GM21717 (cell line): ENCODE results near the gene ATXN7.

Source experiments
- ATAC-seq: cut with Tn5 transposase; IDR thresholded peaks from one replicate; pipeline ENCODE4 v1.9.1; 2021; ENCODE audit warnings: mild to moderate bottlenecking, moderate library complexity; ENCODE audit not compliant: unreplicated experiment

ATXN7 gene

DNA sequence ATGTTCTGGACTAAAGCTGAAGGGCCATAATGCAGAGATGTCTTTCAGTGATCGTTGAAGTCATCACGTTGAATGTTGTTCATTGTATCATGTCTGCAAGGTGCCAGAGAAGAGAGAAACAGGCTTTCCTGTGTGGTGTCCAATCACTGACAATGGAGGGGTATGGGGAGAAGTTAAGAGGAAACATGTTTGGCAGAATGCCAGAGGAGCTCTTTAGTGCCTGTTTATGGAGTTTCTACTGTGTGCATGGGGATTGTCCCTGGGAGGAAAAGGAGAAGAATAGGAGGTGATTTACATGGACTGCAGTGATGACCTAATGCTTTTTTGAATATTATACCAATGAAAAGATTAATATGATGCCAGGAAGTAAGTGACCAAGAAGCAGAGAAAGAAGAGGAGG lies 36.8 kb downstream of the ATXN7 start:
- ATAC-seq, result no peak

DNA sequence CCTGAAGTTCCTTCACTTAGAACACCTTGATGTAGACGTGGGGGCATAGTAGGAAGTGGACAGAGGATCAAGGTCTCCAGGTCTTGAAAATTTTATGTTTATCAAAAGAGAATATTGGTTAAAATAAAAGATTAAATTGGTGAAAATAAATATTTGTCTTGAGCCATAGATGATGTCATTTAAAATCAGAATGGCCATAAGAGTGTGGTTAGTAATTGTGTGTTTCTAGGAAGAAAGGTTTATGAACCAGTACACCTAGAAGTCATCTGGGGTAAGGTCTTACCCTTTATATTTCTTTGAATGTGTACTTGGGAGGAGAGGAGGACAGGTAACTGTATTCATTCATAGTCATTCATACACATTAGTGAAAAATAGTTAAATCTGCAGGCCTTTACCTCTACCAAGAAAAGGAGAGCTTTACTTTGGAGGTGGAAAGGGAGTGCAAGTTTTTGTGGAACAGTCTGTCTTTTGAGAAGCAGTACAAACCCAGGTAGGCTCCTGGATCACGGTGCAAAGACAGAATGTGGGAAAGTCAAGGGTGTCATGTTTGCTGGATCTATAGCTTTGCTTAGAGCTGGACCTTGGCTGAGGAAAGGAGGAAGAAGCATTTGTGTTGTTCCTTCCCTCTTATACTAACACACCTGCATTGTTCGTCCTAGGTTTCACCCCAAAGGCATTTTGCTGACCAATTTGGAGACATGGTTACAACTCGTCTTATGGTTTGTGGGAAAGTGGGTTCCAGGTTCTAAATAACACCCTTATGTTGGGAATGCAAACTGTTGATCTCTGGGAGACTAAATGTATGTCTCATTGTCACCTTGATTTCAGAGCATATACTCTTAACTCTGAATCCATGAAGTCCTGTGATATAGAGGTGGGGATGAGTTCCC lies 42.3 kb downstream of the ATXN7 start:
- no peak for ATAC-seq

- ATAC-seq, result no peak
Measured at GRCh38 chr3:63908081-63908736, 44.5 kb downstream of the ATXN7 start.

DNA sequence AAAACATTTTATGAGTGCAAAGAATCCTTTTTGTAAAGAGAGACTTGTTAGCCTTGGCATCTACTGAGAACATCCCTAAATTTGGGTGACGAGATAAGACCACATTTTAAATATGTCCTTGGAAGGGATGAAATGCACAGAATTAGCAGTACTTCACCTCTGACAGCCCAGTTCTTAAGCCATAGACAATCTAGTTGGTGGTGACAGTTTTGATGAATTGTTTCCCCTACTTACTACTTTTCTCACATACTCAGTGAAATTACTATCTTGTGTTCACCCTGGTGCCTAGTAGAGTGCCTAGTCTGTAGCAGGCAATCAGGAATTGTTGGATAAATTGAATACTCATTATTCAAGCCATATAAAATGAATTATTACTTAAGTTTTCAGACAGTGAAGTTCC lies 45.1 kb downstream of the ATXN7 start:
- ATAC-seq, result no peak

DNA sequence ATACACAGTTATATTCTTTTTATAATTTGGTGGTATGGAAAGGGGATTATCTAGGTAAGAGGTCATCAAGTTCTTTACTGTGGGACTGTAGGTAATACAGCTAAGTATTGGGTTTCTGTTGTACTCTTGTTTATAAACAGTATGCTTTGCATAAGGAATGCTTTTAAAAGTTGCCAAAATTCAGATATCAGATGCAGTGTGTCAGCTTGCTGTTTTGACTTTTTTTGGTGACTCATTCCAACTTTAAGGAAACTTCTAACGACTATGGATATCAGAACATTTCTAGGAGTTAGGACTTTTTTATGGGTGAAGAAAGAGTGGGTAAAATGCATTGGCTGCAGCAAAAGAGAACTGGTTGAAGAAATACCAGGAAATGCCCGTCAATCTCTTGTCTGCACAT lies 45.8 kb downstream of the ATXN7 start:
- ATAC-seq, result no peak

DNA sequence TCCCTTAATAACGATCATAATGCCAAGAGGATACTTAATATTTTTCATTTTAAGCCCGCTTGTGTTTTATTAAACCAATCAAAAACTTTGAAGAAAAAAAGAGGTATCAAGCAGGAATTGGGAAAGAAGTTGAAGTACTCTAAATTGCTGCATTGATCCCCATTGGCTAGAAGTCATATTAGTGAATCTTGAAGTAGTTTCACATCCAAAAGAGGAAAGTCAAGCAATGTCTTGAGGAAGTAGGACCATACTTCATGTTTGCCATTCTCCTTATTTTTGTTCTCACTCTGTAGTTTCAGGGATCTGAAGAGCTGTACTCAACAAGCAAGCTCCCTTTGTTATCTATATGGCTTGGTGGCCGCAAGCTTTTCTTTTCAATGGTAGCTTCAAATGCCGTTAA lies 46.3 kb downstream of the ATXN7 start:
- ATAC-seq, result no peak

- ATAC-seq, result no peak
Measured at GRCh38 chr3:63910891-63911290, 47.2 kb downstream of the ATXN7 start.

DNA sequence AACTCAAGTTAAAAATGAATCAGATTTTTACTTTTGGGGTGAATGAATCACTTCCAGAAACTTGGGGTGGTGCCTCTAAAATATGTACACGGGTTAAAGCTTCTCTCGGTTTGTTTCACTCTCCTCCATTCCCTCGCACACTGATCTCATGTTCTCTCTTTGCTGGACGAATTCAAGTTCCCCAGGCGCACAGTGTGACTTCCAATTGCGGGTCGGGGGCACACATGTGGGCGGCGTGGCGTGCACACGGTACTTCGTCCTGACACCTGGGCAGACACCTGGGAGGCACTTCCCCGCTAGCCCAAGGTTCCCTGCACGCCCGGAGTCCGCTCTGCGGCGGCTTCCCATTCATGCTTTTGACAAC lies 47.8 kb downstream of the ATXN7 start:
- ATAC-seq, result no peak

- ATAC-seq, result peak; percentile 78
Measured at GRCh38 chr3:63911873-63912767, 48.5 kb downstream of the ATXN7 start, which contains the start of gene SCAANT1. TSS of gene SCAANT1 (minus strand) at chr3:63912383.

- peak; percentile 18 for ATAC-seq
Measured at GRCh38 chr3:63912768-63913588, 49.3 kb downstream of the ATXN7 start.

GRCh38 chr3:63914312-63914711 lies 50.6 kb downstream of the ATXN7 start:
- ATAC-seq, result no peak

- ATAC-seq, result no peak
Measured at GRCh38 chr3:63918321-63918720, 54.7 kb downstream of the ATXN7 start.

GRCh38 chr3:63920001-63920400 lies 56.3 kb downstream of the ATXN7 start:
- ATAC-seq, result no peak

DNA sequence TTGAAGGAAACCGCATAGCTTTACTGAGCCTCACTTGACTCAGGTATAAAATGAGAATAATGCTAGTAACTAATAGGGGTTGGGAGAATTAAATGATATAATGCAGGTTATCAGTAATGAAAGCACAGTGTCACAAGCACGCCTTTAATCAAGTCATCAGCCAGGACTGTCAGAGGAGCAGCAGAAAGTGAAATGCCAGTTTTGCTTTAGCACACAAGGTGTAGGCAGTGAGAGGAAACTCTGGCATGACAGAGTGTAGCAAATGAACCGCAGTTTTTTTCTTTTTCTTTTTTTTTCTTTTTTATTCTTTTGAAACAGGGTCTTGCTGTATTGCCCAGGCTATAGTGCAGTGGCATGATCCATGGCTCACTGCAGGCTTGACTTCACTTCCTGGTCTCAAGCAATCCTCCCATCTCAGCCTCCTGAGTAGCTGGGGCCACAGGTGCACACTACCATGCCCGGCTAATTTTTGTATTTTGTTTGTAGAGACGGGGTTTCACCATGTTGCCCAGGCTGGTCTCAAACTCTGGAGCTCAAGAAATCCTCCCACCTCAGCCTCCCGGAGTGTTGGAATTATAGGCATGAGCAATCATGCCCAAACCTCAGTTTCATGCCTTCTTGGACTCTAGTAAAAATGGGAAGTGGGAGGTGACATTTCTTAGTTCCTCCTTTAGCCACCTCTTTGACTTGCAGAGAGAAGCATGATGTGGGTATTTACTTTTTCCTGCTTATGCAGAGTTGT lies 58.2 kb downstream of the ATXN7 start:
- peak; percentile 90 for ATAC-seq

- no peak for ATAC-seq
Measured at GRCh38 chr3:63922491-63923199, 59.0 kb downstream of the ATXN7 start.

GRCh38 chr3:63926309-63926708 lies 62.6 kb downstream of the ATXN7 start:
- ATAC-seq, result no peak

- ATAC-seq, result no peak
Measured at GRCh38 chr3:63927422-63928280, 64.0 kb downstream of the ATXN7 start.

GRCh38 chr3:63931290-63931689 lies 67.6 kb downstream of the ATXN7 start:
- ATAC-seq, result no peak
